Osteoblast (primary cell): Measurements from ENCODE around the gene ADORA2A. TPM values are rescaled to one million over a fixed set of nuclear protein-coding genes. Genes with fewer than 3 reads are reported as not detected.

Source experiments
- DNase-seq: peaks from one replicate; pipeline ENCODE4 v3.0.0; 2011; ENCODE audit warnings: low spot score, mixed read lengths; ENCODE audit not compliant: insufficient read length; ENCODE audit errors: missing footprints
- H2AFZ ChIP-seq: 2 replicates; pipeline ENCODE4 v1.6.0; 2011; ENCODE audit warnings: mild to moderate bottlenecking, low read length
- H3K27ac ChIP-seq: 2 replicates; pipeline ENCODE4 v1.5.1; 2011; ENCODE audit warnings: mild to moderate bottlenecking, low read depth, low read length, moderate library complexity
- H3K27me3 ChIP-seq: 2 replicates; pipeline ENCODE4 v1.6.0; 2012; ENCODE audit warnings: mild to moderate bottlenecking, control low read depth, inconsistent platforms, low read length, moderate library complexity; ENCODE audit not compliant: insufficient read depth
- H3K36me3 ChIP-seq: 2 replicates; pipeline ENCODE4 v1.5.1; 2011; ENCODE audit warnings: mild to moderate bottlenecking, low read length, control low read depth, moderate library complexity; ENCODE audit not compliant: insufficient read depth
- H3K4me1 ChIP-seq: 2 replicates; pipeline ENCODE4 v1.5.1; 2011; ENCODE audit warnings: mild to moderate bottlenecking, low read length, control low read depth, moderate library complexity; ENCODE audit not compliant: insufficient read depth
- H3K4me2 ChIP-seq: 2 replicates; pipeline ENCODE4 v1.6.0; 2011; ENCODE audit warnings: mild to moderate bottlenecking, low read length; ENCODE audit not compliant: insufficient read depth
- H3K4me3 ChIP-seq: fragments of 200-600 bp; sonication (generic); 3 replicates; pipeline ENCODE4 v1.5.1; 2012; ENCODE audit warnings: mild to moderate bottlenecking, low read length, inconsistent platforms; ENCODE audit not compliant: insufficient read depth
- H3K79me2 ChIP-seq: 2 replicates; pipeline ENCODE4 v1.6.0; 2012; ENCODE audit warnings: mild to moderate bottlenecking, low read length, control low read depth, inconsistent platforms; ENCODE audit not compliant: insufficient read depth
- H3K9me3 ChIP-seq: 2 replicates; pipeline ENCODE4 v1.5.1; 2011; ENCODE audit warnings: low read depth, low read length, control low read depth
- H4K20me1 ChIP-seq: 2 replicates; pipeline ENCODE4 v1.6.0; 2012; ENCODE audit warnings: mild to moderate bottlenecking, low read length, control low read depth; ENCODE audit not compliant: insufficient read depth
- total RNA-seq: library from RNA; depleted of rRNA; stranded (reverse); fragments of >200 nt; gene quantifications from 2 replicates; pipeline ENCODE4 v1.2.3, GENCODE V29; 2012
- TF ChIP-seq, protein P1 (sequence below): IDR thresholded peaks from 2 replicates; pipeline ENCODE4 v1.5.1; 2011; ENCODE audit warnings: mild to moderate bottlenecking, low read depth, low read length, moderate library complexity; ENCODE audit errors: extremely low read depth

Gene ADORA2A
- total RNA-seq, 1 donor: 0.72 TPM

DNA sequence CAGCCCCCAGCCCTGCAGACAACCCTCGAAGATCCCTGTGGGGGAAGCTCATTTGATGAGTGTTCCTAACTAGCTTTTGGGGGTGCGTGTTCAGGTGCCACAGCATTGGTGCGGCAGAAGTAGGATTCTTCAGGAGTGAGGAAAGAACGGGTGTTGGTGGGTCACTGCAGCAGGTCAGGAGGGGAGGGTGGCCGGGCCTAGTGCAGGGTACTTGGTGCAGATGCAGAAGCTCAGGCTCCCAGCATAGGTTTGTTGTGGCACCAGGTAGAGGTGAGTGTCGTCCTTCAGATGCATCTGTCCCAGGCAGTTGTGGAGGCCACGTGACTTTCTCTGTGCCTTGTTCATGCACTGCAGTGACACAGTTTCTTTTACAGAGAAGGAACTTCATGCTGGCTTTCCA, 15.1 kb upstream of the ADORA2A start:
- Histone ChIP-seq H3K4me2 (no peak overlapping the region), H3K27me3 (no peaks in the 10 kb centered on the region), H3K9me3 (no peaks in the 10 kb centered on the region), H3K36me3 (peaks cover 53% of the 10 kb centered on the region), H3K4me3 (no peak overlapping the region), H4K20me1 (peaks cover 33% of the 10 kb centered on the region), H2AFZ (no peak overlapping the region), H3K27ac (no peak overlapping the region), H3K4me1 (no peaks in the 10 kb centered on the region), H3K79me2 (peaks cover 17% of the 10 kb centered on the region)
- DNase-seq: no peak
- TF ChIP-seq, protein P1, sequence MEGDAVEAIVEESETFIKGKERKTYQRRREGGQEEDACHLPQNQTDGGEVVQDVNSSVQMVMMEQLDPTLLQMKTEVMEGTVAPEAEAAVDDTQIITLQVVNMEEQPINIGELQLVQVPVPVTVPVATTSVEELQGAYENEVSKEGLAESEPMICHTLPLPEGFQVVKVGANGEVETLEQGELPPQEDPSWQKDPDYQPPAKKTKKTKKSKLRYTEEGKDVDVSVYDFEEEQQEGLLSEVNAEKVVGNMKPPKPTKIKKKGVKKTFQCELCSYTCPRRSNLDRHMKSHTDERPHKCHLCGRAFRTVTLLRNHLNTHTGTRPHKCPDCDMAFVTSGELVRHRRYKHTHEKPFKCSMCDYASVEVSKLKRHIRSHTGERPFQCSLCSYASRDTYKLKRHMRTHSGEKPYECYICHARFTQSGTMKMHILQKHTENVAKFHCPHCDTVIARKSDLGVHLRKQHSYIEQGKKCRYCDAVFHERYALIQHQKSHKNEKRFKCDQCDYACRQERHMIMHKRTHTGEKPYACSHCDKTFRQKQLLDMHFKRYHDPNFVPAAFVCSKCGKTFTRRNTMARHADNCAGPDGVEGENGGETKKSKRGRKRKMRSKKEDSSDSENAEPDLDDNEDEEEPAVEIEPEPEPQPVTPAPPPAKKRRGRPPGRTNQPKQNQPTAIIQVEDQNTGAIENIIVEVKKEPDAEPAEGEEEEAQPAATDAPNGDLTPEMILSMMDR: no peak

DNA sequence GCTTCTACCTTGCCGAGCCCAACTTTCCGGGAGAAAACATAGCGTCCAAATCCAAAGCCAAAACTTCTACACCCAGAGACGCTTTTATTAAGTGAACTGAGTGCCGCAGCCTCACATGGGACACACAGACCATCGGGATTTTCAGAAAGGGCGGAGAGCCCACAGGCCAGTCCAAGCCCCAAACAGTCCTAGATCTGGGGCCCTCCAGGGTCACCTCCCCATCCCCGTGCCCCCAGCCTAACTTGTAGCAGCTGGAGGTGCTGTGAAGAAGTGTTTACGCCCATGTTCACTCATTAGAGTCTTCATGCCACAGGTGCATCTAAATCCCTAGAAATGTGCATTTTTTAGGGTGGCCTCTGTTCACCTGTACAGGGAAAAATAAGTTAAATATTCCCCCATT, 14.1 kb upstream of the ADORA2A start:
- no peak overlapping the region for H2AFZ ChIP-seq
- peaks cover 33% of the 10 kb centered on the region for H4K20me1 ChIP-seq
- H3K27me3 ChIP-seq: no peaks in the 10 kb centered on the region
- H3K4me1 ChIP-seq: no peaks in the 10 kb centered on the region
- no peak overlapping the region for H3K4me3 ChIP-seq
- no peaks in the 10 kb centered on the region for H3K9me3 ChIP-seq
- H3K27ac ChIP-seq: no peak overlapping the region
- peak; percentile 43 for DNase-seq
- TF ChIP-seq, protein P1: no peak
- H3K4me2 ChIP-seq: no peak overlapping the region
- H3K79me2 ChIP-seq: peaks cover 11% of the 10 kb centered on the region
- peaks cover 50% of the 10 kb centered on the region for H3K36me3 ChIP-seq

DNA sequence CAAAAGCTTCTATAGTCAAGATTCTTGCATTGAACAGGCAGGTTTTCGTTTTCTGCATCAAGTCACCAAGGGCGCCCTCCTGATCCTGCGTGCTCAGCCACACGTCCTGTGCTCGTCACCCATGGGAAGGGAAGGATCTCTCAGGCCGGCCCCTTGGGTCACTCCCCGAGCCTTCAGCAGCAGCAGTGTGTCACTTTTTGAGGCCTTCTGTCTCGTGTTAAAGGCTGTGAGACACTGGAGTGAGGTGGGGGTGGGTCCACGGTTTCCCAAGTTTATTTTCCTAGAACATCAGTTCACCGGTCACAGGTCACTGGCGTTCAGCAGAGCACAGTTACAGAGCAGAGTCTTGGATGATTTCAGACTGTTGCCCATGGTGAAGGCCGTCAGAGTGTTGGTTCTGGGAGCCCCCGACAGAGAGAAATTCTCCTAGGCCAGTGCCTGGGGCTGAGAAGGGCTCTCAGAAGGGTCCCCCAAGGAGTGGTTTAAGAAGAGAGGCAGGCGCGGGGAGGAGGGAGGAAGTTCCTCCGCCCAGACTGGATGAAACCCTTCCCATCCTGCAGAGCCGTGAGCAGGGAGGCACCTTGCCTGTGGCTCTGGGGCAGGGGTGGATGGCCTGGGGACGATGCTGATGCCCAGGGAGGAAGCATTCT, 13.5 kb upstream of the ADORA2A start:
- Histone ChIP-seq H3K36me3 (peaks cover 46% of the 10 kb centered on the region), H2AFZ (no peak overlapping the region), H3K9me3 (no peaks in the 10 kb centered on the region), H3K27me3 (no peaks in the 10 kb centered on the region), H3K4me2 (no peak overlapping the region), H3K4me1 (no peaks in the 10 kb centered on the region), H3K79me2 (peaks cover 6% of the 10 kb centered on the region), H3K4me3 (no peak overlapping the region), H4K20me1 (peaks cover 33% of the 10 kb centered on the region), H3K27ac (no peak overlapping the region)
- DNase-seq: peak; percentile 52
- TF ChIP-seq, protein P1: no peak

DNA sequence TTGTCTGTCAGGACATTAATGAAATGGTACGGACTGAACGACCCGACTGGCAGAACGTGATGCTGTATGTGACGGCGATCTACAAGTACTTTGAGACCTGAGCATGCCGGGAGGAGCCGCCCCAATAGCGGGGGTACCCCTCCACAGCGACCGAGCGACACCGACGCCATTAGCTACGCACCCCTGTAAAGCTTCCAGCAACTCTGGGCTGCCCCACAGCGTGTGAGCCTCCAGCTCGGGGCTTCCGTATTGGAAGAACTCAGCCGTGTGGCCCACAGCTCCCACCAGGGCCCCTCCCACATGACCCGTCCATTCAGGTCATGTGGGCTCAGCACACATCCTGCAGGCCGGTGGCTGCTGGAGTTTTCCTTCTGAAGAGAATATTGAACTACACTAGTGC, 12.9 kb upstream of the ADORA2A start:
- peak; percentile 3 for DNase-seq
- H3K27ac ChIP-seq: no peak overlapping the region

More for the DNA sequence above, 12.9 kb upstream of the ADORA2A start:
- Histone ChIP-seq H3K27me3 (no peaks in the 10 kb centered on the region), H3K36me3 (peaks cover 46% of the 10 kb centered on the region), H3K9me3 (no peaks in the 10 kb centered on the region), H3K4me1 (no peaks in the 10 kb centered on the region), H3K4me2 (no peak overlapping the region), H4K20me1 (peaks cover 27% of the 10 kb centered on the region), H3K4me3 (no peak overlapping the region), H2AFZ (no peak overlapping the region), H3K79me2 (peaks cover 6% of the 10 kb centered on the region)
- TF ChIP-seq, protein P1: no peak
